Keratinocyte (primary cell): ENCODE data around the gene OR7D2.

ENCODE experiments used
- CTCF ChIP-seq, 3 experiments: IDR thresholded peaks in 1 of 3; conservative IDR thresholded peaks in 1 of 3; optimal IDR thresholded peaks in 1 of 3; 2 replicates in 2 of 3; 3 replicates in 1 of 3; pipeline versions ENCODE3 to v1.5.1; 2011; ENCODE audit warnings: low read length in 3 of 3, mild to moderate bottlenecking in 3 of 3, moderate library complexity in 2 of 3, control low read depth in 1 of 3, inconsistent platforms in 1 of 3; ENCODE audit not compliant: insufficient read depth in 2 of 3; ENCODE audit errors: extremely low read depth in 1 of 3
- EZH2 ChIP-seq: IDR thresholded peaks from one replicate; pipeline ENCODE4 v1.6.1; 2012; ENCODE audit warnings: inconsistent platforms, mild to moderate bottlenecking, low read length, moderate library complexity

GRCh38 chr19:9183000-9183399, 4.2 kb downstream of the OR7D2 start:
- no peak for TF ChIP-seq CTCF (optimal IDR thresholded peaks at IDR 0.05 in 1 of 3, IDR thresholded peaks at IDR 0.05 in 1 of 3, conservative IDR thresholded peaks at IDR 0.05 in 1 of 3; ENCODE audit: extremely low read depth in 1 of 3, insufficient read depth in 2 of 3, low read length in 3 of 3)
- TF ChIP-seq EZH2, result no peak
